H1 (cell line): ENCODE data around the gene ZNF860. TPM values are rescaled to one million over a fixed set of nuclear protein-coding genes. Genes with fewer than 3 reads are reported as not detected.

ENCODE experiments used
- CTCF ChIA-PET: fragments of 300-600 bp; sonication (Branson Sonifier 250); formaldehyde crosslinking; loops from one replicate; lab custom pipeline; 2021; ENCODE audit not compliant: partially characterized antibody; lab: Charles Lee
- POLR2A ChIA-PET: fragments of 300-600 bp; sonication (Branson Sonifier 250); formaldehyde crosslinking; loops from one replicate; lab custom pipeline; 2021; ENCODE audit warnings: inconsistent platforms; ENCODE audit not compliant: partially characterized antibody; lab: Charles Lee
- DNase-seq, 2 experiments: peaks; one replicate each; pipeline versions ENCODE4 v3.0.0 to v3.0.0-alpha.2; 2010 to 2022; ENCODE audit warnings: low spot score in 2 of 2, low read depth in 1 of 2, mixed read lengths in 1 of 2
- FAIRE-seq: peaks from 2 replicates; lab custom pipeline; 2011; peaks lifted over from hg19 to GRCh38; lab: Jason Lieb, UNC
- H2AFZ ChIP-seq: 2 replicates; pipeline ENCODE4 v1.8.1; 2012; ENCODE audit warnings: low read length, inconsistent platforms
- H2AK5ac ChIP-seq: 2 replicates; pipeline ENCODE4 v1.6.1; 2013; ENCODE audit warnings: low read depth, low read length
- H2BK120ac ChIP-seq: replicated peaks from 2 replicates; pipeline ENCODE3; 2013; ENCODE audit warnings: low read depth, low read length, inconsistent platforms
- H2BK12ac ChIP-seq: 2 replicates; pipeline ENCODE4 v1.6.1; 2013; ENCODE audit warnings: low read depth, low read length
- H2BK15ac ChIP-seq: 2 replicates; pipeline ENCODE4 v1.6.1; 2013; ENCODE audit warnings: low read length
- H2BK20ac ChIP-seq: 2 replicates; pipeline ENCODE4 v1.6.1; 2013; ENCODE audit warnings: low read length
- H2BK5ac ChIP-seq: 2 replicates; pipeline ENCODE4 v1.6.1; 2013; ENCODE audit warnings: low read depth, low read length
- H3K14ac ChIP-seq: 2 replicates; pipeline ENCODE4 v1.6.1; 2013; ENCODE audit warnings: inconsistent platforms; ENCODE audit not compliant: insufficient read length
- H3K18ac ChIP-seq: 2 replicates; pipeline ENCODE4 v1.6.1; 2013; ENCODE audit warnings: low read length; ENCODE audit errors: extremely low read depth
- H3K23ac ChIP-seq: 2 replicates; pipeline ENCODE4 v1.6.1; 2013; ENCODE audit warnings: inconsistent platforms; ENCODE audit not compliant: insufficient read length
- H3K23me2 ChIP-seq: 2 replicates; pipeline ENCODE4 v1.6.1; 2013; ENCODE audit warnings: low read depth, low read length
- H3K27ac ChIP-seq: 2 replicates; pipeline ENCODE4 v1.6.1; 2011; ENCODE audit warnings: low read depth, low read length, inconsistent platforms
- H3K27me3 ChIP-seq, 4 experiments: replicated peaks in 1 of 4; 1 replicate in 1 of 4; 2 replicates in 3 of 4; pipeline versions ENCODE4 v1.6.1 to v1.8.1; 2011 to 2013; ENCODE audit warnings: low read length in 3 of 4, mild to moderate bottlenecking in 3 of 4, inconsistent platforms in 2 of 4, mixed read lengths in 2 of 4, moderate library complexity in 1 of 4; ENCODE audit not compliant: control insufficient read depth in 3 of 4, insufficient read depth in 3 of 4; ENCODE audit errors: extremely low read depth in 1 of 4
- H3K36me3 ChIP-seq, 4 experiments: 2 replicates each; pipeline versions ENCODE4 v1.6.1 to v1.8.1; 2011 to 2013; ENCODE audit warnings: mild to moderate bottlenecking in 4 of 4, low read length in 3 of 4, moderate library complexity in 2 of 4, control low read depth in 1 of 4, inconsistent platforms in 1 of 4; ENCODE audit not compliant: insufficient read depth in 4 of 4, control insufficient read depth in 2 of 4
- H3K4ac ChIP-seq: replicated peaks from 2 replicates; pipeline ENCODE3; 2013; ENCODE audit warnings: low read length, low read depth, mixed read lengths, inconsistent platforms; ENCODE audit not compliant: insufficient read length
- H3K4me1 ChIP-seq, 4 experiments: replicated peaks in 1 of 4; 1 replicate in 1 of 4; 2 replicates in 3 of 4; pipeline versions ENCODE4 v1.6.1 to v1.8.1; 2011 to 2013; ENCODE audit warnings: low read length in 3 of 4, inconsistent platforms in 2 of 4, mixed read lengths in 1 of 4; ENCODE audit not compliant: insufficient read depth in 4 of 4, control insufficient read depth in 3 of 4
- H3K4me2 ChIP-seq, 2 experiments: 2 replicates each; pipeline versions ENCODE4 v1.6.1 to v1.8.1; 2011 to 2013; ENCODE audit warnings: low read depth in 2 of 2, low read length in 2 of 2, control low read depth in 1 of 2, inconsistent platforms in 1 of 2, mild to moderate bottlenecking in 1 of 2; ENCODE audit not compliant: insufficient read depth in 1 of 2
- H3K4me3 ChIP-seq, 4 experiments: fragments of 200-600, 300-600 bp in 1 of 4; sonication (generic), shearing (Covaris generic), sonication (Bioruptor Twin) in 1 of 4; 2 replicates each; pipeline versions ENCODE4 v1.5.1 to v1.8.1; 2011 to 2016; ENCODE audit warnings: low read length in 4 of 4, low read depth in 3 of 4, control low read depth in 2 of 4, inconsistent platforms in 2 of 4, mild to moderate bottlenecking in 2 of 4, mixed read lengths in 1 of 4, moderate library complexity in 1 of 4; ENCODE audit not compliant: insufficient read depth in 2 of 4; ENCODE audit errors: extremely low read depth in 1 of 4
- H3K56ac ChIP-seq: replicated peaks from 2 replicates; pipeline ENCODE3; 2013; ENCODE audit warnings: low read depth, mild to moderate bottlenecking, mixed read lengths, low read length, inconsistent platforms; ENCODE audit not compliant: insufficient read length
- H3K79me1 ChIP-seq: 2 replicates; pipeline ENCODE4 v1.6.1; 2013; ENCODE audit warnings: low read depth, low read length, control low read depth
- H3K79me2 ChIP-seq, 2 experiments: 2 replicates each; pipeline versions ENCODE4 v1.6.1 to v1.8.1; 2012 to 2013; ENCODE audit warnings: low read length in 2 of 2, mild to moderate bottlenecking in 2 of 2, inconsistent platforms in 1 of 2; ENCODE audit not compliant: insufficient read depth in 2 of 2, control insufficient read depth in 1 of 2
- H3K9ac ChIP-seq, 4 experiments: replicated peaks in 1 of 4; 1 replicate in 1 of 4; 2 replicates in 3 of 4; pipeline versions ENCODE4 v1.6.1 to v1.8.1; 2011 to 2013; ENCODE audit warnings: low read depth in 3 of 4, low read length in 3 of 4, control low read depth in 2 of 4, mild to moderate bottlenecking in 2 of 4, moderate library complexity in 2 of 4, inconsistent platforms in 1 of 4; ENCODE audit errors: extremely low read depth in 1 of 4
- H3K9me3 ChIP-seq, 2 experiments: 2 replicates each; pipeline versions ENCODE4 v1.6.1 to v1.8.1; 2012 to 2013; ENCODE audit warnings: mild to moderate bottlenecking in 2 of 2, moderate library complexity in 2 of 2, control low read depth in 1 of 2, inconsistent platforms in 1 of 2, low read depth in 1 of 2, low read length in 1 of 2, mixed read lengths in 1 of 2; ENCODE audit not compliant: insufficient read depth in 2 of 2
- H4K20me1 ChIP-seq, 2 experiments: replicated peaks in 1 of 2; 2 replicates each; pipeline versions ENCODE3 to v1.8.1; 2011 to 2013; ENCODE audit warnings: inconsistent platforms in 2 of 2, low read length in 2 of 2, mild to moderate bottlenecking in 1 of 2; ENCODE audit not compliant: insufficient read depth in 2 of 2, control insufficient read depth in 1 of 2
- H4K5ac ChIP-seq: 2 replicates; pipeline ENCODE4 v1.6.1; 2013; ENCODE audit warnings: low read length, low read depth, mixed read lengths, inconsistent platforms; ENCODE audit not compliant: insufficient read length
- H4K8ac ChIP-seq: 2 replicates; pipeline ENCODE4 v1.8.0; 2013; ENCODE audit warnings: mild to moderate bottlenecking, moderate library complexity, low read length, inconsistent platforms; ENCODE audit not compliant: insufficient read depth; ENCODE audit errors: extremely low read depth
- H4K91ac ChIP-seq: replicated peaks from 2 replicates; pipeline ENCODE3; 2013; ENCODE audit warnings: low read length, mixed read lengths, inconsistent platforms; ENCODE audit not compliant: insufficient read length
- ATF2 ChIP-seq: IDR thresholded peaks from 2 replicates; pipeline ENCODE4 v1.6.1; 2012; ENCODE audit warnings: low read length, inconsistent platforms
- ATF3 ChIP-seq: IDR thresholded peaks from 2 replicates; pipeline ENCODE4 v1.6.1; 2011; ENCODE audit warnings: low read depth, mild to moderate bottlenecking, low read length; ENCODE audit not compliant: insufficient read depth
- CEBPB ChIP-seq: IDR thresholded peaks from 2 replicates; pipeline ENCODE4 v1.6.1; 2012; ENCODE audit warnings: low read depth, low read length
- EP300 ChIP-seq, 2 experiments: IDR thresholded peaks; 1 replicate in 1 of 2; 2 replicates in 1 of 2; pipeline ENCODE4 v1.6.1; 2011 to 2012; ENCODE audit warnings: low read depth in 2 of 2, low read length in 2 of 2, mild to moderate bottlenecking in 2 of 2, borderline replicate concordance in 1 of 2, inconsistent platforms in 1 of 2, moderate library complexity in 1 of 2
- GABPA ChIP-seq: IDR thresholded peaks from 2 replicates; pipeline ENCODE4 v1.6.1; 2011; ENCODE audit warnings: mild to moderate bottlenecking, low read length, moderate library complexity, borderline replicate concordance; ENCODE audit not compliant: insufficient read depth
- KDM1A ChIP-seq: fragments of 200-600, 300-600 bp; sonication (generic); IDR thresholded peaks from 2 replicates; pipeline ENCODE4 v1.7.1; 2016; ENCODE audit warnings: mild to moderate bottlenecking, low read length, borderline replicate concordance
- WGBS, 2 experiments: shearing (Covaris generic) in 1 of 2; methylation state at CpG; one replicate each; pipeline versions ENCODE4 v1.1.6 to v1.1.7; 2013 to 2015; ENCODE audit warnings: low lambda C conversion rate in 2 of 2, mixed read lengths in 2 of 2, inconsistent platforms in 1 of 2, low coverage in 1 of 2, missing lambda C conversion rate in 1 of 2; ENCODE audit not compliant: insufficient replicate concordance in 2 of 2, insufficient coverage in 1 of 2, insufficient read length in 1 of 2; ENCODE audit errors: extremely low coverage in 1 of 2, missing lambda C conversion rate in 1 of 2; 5-methylcytosine and 5-hydroxymethylcytosine counted together
- polyA plus RNA-seq, 7 experiments: library from polyadenylated mRNA; depleted of rRNA in 3 of 7; stranded (reverse) in 5 of 7; unstranded in 2 of 7; fragments of >200 nt in 5 of 7; fragments of 200-250 nt in 2 of 7; gene quantifications; 1 replicate in 5 of 7; 2 replicates in 1 of 7; 4 replicates in 1 of 7; pipeline versions ENCODE4 v1.2.1 to v1.2.3, GENCODE V29; 2011 to 2013; ENCODE audit warnings: missing spikeins in 2 of 7, mixed read lengths in 2 of 7
- total RNA-seq: library from RNA; stranded (reverse); fragmentation: NEBNext Ultra II Directional; extraction: Animal tissue kit (Norgen Biotek cat#: 25700); gene quantifications from 2 replicates; pipeline ENCODE4 v1.2.1, GENCODE V29; 2021

Gene ZNF860
- total and polyA plus RNA-seq, 2 of the 8 experiments (the other 6 are each of a cell fraction or from before 2014, with no cell fraction given) = 3.2 to 8.6 TPM

GRCh38 chr3:32009101-32009500, 27.6 kb downstream of the ZNF860 start:
- H3K27me3 ChIP-seq = no peaks in the 10 kb centered on the region
- H4K8ac ChIP-seq = no peak overlapping the region
- H3K4ac ChIP-seq = no peak overlapping the region
- peaks cover 0 to 5% (median under 1%) of the 10 kb centered on the region in 4 experiments; a peak in 2 of 7 replicates for H3K4me1 ChIP-seq
- no peak overlapping the region for H3K4me3 ChIP-seq
- no peak overlapping the region for H2AFZ ChIP-seq
- no peak overlapping the region for H3K4me2 ChIP-seq
- H2BK120ac ChIP-seq = no peak overlapping the region
- H3K79me1 ChIP-seq = no peaks in the 10 kb centered on the region
- H2BK20ac ChIP-seq = no peak overlapping the region
- no peak overlapping the region for H2BK12ac ChIP-seq
- CTCF ChIA-PET = interaction anchor here (1.0 to 3.2 kb wide), 6 partner anchors 8 to 205 kb away, joined by 3 to 17 read pairs (median 3); no protein-coding TSS in a partner anchor
- H3K9ac ChIP-seq = no peak overlapping the region
- POLR2A ChIA-PET = no interaction called here
- no peak for TF ChIP-seq GABPA
- no peak for TF ChIP-seq KDM1A
- no peak for TF ChIP-seq ATF3
- no peak for TF ChIP-seq CEBPB
- TF ChIP-seq EP300 (IDR thresholded peaks at IDR 0.05; ENCODE audit: borderline replicate concordance in 1 of 2, low read depth in 2 of 2, low read length in 2 of 2) = no peak
- TF ChIP-seq ATF2 = no peak
- no peak overlapping the region for H3K14ac ChIP-seq
- H4K91ac ChIP-seq = no peak overlapping the region
- no peak overlapping the region for H2BK5ac ChIP-seq
- H3K9me3 ChIP-seq = peaks cover 2 to 5% of the 10 kb centered on the region in 2 experiments; a peak in 1 of 4 replicates
- H2AK5ac ChIP-seq = no peak overlapping the region
- no peak overlapping the region for H4K5ac ChIP-seq
- H3K23ac ChIP-seq = no peak overlapping the region
- H2BK15ac ChIP-seq = no peak overlapping the region
- DNase-seq = no peak
- H3K23me2 ChIP-seq = no peaks in the 10 kb centered on the region
- no peaks in the 10 kb centered on the region for H3K36me3 ChIP-seq
- H4K20me1 ChIP-seq = no peaks in the 10 kb centered on the region
- WGBS, 2 experiments = 84% methylated on average over 2 of the region's 2 CpGs; no CpG with 5 or more reads in 1 of the 2 experiments
- no peak overlapping the region for H3K18ac ChIP-seq
- H3K56ac ChIP-seq = no peak overlapping the region
- no peaks in the 10 kb centered on the region for H3K79me2 ChIP-seq
- no peak overlapping the region for H3K27ac ChIP-seq
- FAIRE-seq = no peak
